Astrocyte (in vitro differentiated cells and primary cell): ENCODE results near the gene SEMA4D. TPM values are rescaled to one million over a fixed set of nuclear protein-coding genes. Genes with fewer than 3 reads are reported as not detected.

Source experiments
- DNase-seq: peaks from one replicate; pipeline ENCODE4 v3.0.0-alpha.2; 2010; ENCODE audit warnings: low read depth
- FAIRE-seq: peaks from 2 replicates; lab custom pipeline; 2011; peaks lifted over from hg19 to GRCh38; lab: Jason Lieb, UNC
- H2AFZ ChIP-seq: 2 replicates; pipeline ENCODE4 v1.6.0; 2012; ENCODE audit warnings: low read depth, low read length, inconsistent platforms
- H3K27ac ChIP-seq: 2 replicates; pipeline ENCODE4 v1.5.1; 2011; ENCODE audit warnings: low read depth, low read length, inconsistent platforms
- H3K27me3 ChIP-seq: 2 replicates; pipeline ENCODE4 v1.6.0; 2011; ENCODE audit warnings: low read length, inconsistent platforms; ENCODE audit not compliant: insufficient read depth
- H3K36me3 ChIP-seq: 2 replicates; pipeline ENCODE4 v1.5.1; 2011; ENCODE audit warnings: low read length, inconsistent platforms; ENCODE audit not compliant: insufficient read depth
- H3K4me1 ChIP-seq: 2 replicates; pipeline ENCODE4 v1.5.1; 2011; ENCODE audit warnings: low read length, inconsistent platforms; ENCODE audit not compliant: insufficient read depth
- H3K4me2 ChIP-seq: 2 replicates; pipeline ENCODE4 v1.6.0; 2012; ENCODE audit warnings: low read length, inconsistent platforms
- H3K4me3 ChIP-seq: 2 replicates; pipeline ENCODE4 v1.5.1; 2011; ENCODE audit warnings: low read depth, mild to moderate bottlenecking, low read length, inconsistent platforms; ENCODE audit not compliant: insufficient read depth
- H3K79me2 ChIP-seq: 2 replicates; pipeline ENCODE4 v1.6.0; 2012; ENCODE audit warnings: mild to moderate bottlenecking, low read length, inconsistent platforms; ENCODE audit not compliant: insufficient read depth
- H3K9ac ChIP-seq: 2 replicates; pipeline ENCODE4 v1.6.0; 2012; ENCODE audit warnings: mild to moderate bottlenecking, low read length, inconsistent platforms
- H3K9me3 ChIP-seq: 2 replicates; pipeline ENCODE4 v1.5.1; 2012; ENCODE audit warnings: low read depth, mild to moderate bottlenecking, low read length, inconsistent platforms; ENCODE audit not compliant: insufficient read depth
- H4K20me1 ChIP-seq: 2 replicates; pipeline ENCODE4 v1.6.0; 2012; ENCODE audit warnings: low read length, inconsistent platforms; ENCODE audit not compliant: insufficient read depth
- H3K27ac Mint-ChIP-seq: one replicate; pipeline ENCODE4 v1.8.0; 2021; ENCODE audit warnings: mild to moderate bottlenecking, mixed read lengths; ENCODE audit not compliant: unreplicated experiment
- H3K27me3 Mint-ChIP-seq: one replicate; pipeline ENCODE4 v1.8.0; 2021; ENCODE audit warnings: low read depth, mixed read lengths; ENCODE audit not compliant: unreplicated experiment
- H3K36me3 Mint-ChIP-seq: one replicate; pipeline ENCODE4 v1.8.0; 2021; ENCODE audit warnings: low read depth, mixed read lengths; ENCODE audit not compliant: unreplicated experiment
- H3K4me1 Mint-ChIP-seq: one replicate; pipeline ENCODE4 v1.8.0; 2021; ENCODE audit warnings: low read depth, mixed read lengths; ENCODE audit not compliant: unreplicated experiment
- H3K4me3 Mint-ChIP-seq: one replicate; pipeline ENCODE4 v1.8.0; 2021; ENCODE audit warnings: mild to moderate bottlenecking, moderate library complexity, mixed read lengths; ENCODE audit not compliant: unreplicated experiment
- H3K9me3 Mint-ChIP-seq: one replicate; pipeline ENCODE4 v1.8.0; 2021; ENCODE audit warnings: mild to moderate bottlenecking, mixed read lengths; ENCODE audit not compliant: unreplicated experiment
- CTCF ChIP-seq: IDR thresholded peaks from 2 replicates; pipeline ENCODE4 v1.5.1; 2011; ENCODE audit warnings: low read depth, mild to moderate bottlenecking, inconsistent platforms, low read length, moderate library complexity; ENCODE audit not compliant: insufficient read depth
- EZH2 ChIP-seq: IDR thresholded peaks from 2 replicates; pipeline ENCODE4 v1.6.1; 2012; ENCODE audit warnings: mild to moderate bottlenecking, low read length, inconsistent platforms; ENCODE audit not compliant: insufficient read depth
- total RNA-seq: library from RNA; stranded (reverse); gene quantifications from 2 replicates; pipeline ENCODE4 v1.2.1, GENCODE V29; 2021

Gene SEMA4D
- total RNA-seq, 1 donor from 2014 or later: 6.2 TPM

- H3K4me1 ChIP-seq: no peaks in the 10 kb centered on the region
- H3K9me3 ChIP-seq: no peaks in the 10 kb centered on the region
- Mint-ChIP-seq H3K27me3 (no peaks in the 10 kb centered on the region), H3K4me1 (peaks cover 3% of the 10 kb centered on the region), H3K27ac (no peak overlapping the region), H3K36me3 (peaks cover 11% of the 10 kb centered on the region), H3K9me3 (no peaks in the 10 kb centered on the region), H3K4me3 (no peak overlapping the region)
- no peak overlapping the region for H2AFZ ChIP-seq
- no peak overlapping the region for H3K4me2 ChIP-seq
- FAIRE-seq (no peak), DNase-seq (no peak)
- H3K36me3 ChIP-seq: peaks cover 35% of the 10 kb centered on the region
- H3K27ac ChIP-seq: no peak overlapping the region
- no peaks in the 10 kb centered on the region for H3K79me2 ChIP-seq
- H3K4me3 ChIP-seq: no peak overlapping the region
- TF ChIP-seq EZH2: no peak
- TF ChIP-seq CTCF: no peak
- H4K20me1 ChIP-seq: peaks cover 11% of the 10 kb centered on the region
- no peaks in the 10 kb centered on the region for H3K27me3 ChIP-seq
- H3K9ac ChIP-seq: no peak overlapping the region
Observed at GRCh38 chr9:89361816-89362646, 135.9 kb downstream of the SEMA4D start.

- Histone ChIP-seq H4K20me1 (peaks cover 16% of the 10 kb centered on the region), H3K4me2 (no peak overlapping the region), H3K9me3 (no peaks in the 10 kb centered on the region), H3K4me3 (no peak overlapping the region), H3K27ac (no peak overlapping the region), H3K79me2 (no peaks in the 10 kb centered on the region), H2AFZ (no peak overlapping the region), H3K9ac (no peak overlapping the region), H3K36me3 (peaks cover 37% of the 10 kb centered on the region), H3K4me1 (no peaks in the 10 kb centered on the region), H3K27me3 (no peaks in the 10 kb centered on the region)
- peaks cover 3% of the 10 kb centered on the region for H3K4me1 Mint-ChIP-seq
- no peak overlapping the region for H3K4me3 Mint-ChIP-seq
- TF ChIP-seq CTCF (no peak), EZH2 (no peak)
- DNase-seq (no peak), FAIRE-seq (no peak)
- no peaks in the 10 kb centered on the region for H3K27me3 Mint-ChIP-seq
- H3K36me3 Mint-ChIP-seq: peaks cover 11% of the 10 kb centered on the region
- no peak overlapping the region for H3K27ac Mint-ChIP-seq
- H3K9me3 Mint-ChIP-seq: no peaks in the 10 kb centered on the region
Observed at GRCh38 chr9:89361031-89361430, 136.9 kb downstream of the SEMA4D start.

GRCh38 chr9:89360465-89360864 lies 137.4 kb downstream of the SEMA4D start:
- peaks cover 19% of the 10 kb centered on the region for H4K20me1 ChIP-seq
- TF ChIP-seq EZH2 (no peak), CTCF (no peak)
- no peaks in the 10 kb centered on the region for H3K9me3 ChIP-seq
- no peak overlapping the region for H2AFZ ChIP-seq
- FAIRE-seq (no peak), DNase-seq (no peak)
- no peaks in the 10 kb centered on the region for H3K4me1 ChIP-seq
- H3K4me2 ChIP-seq: no peak overlapping the region
- H3K27me3 Mint-ChIP-seq: no peaks in the 10 kb centered on the region
- H3K4me1 Mint-ChIP-seq: peaks cover 3% of the 10 kb centered on the region
- no peak overlapping the region for H3K27ac ChIP-seq
- no peaks in the 10 kb centered on the region for H3K79me2 ChIP-seq
- H3K27ac Mint-ChIP-seq: no peak overlapping the region
- H3K36me3 ChIP-seq: peaks cover 40% of the 10 kb centered on the region
- no peak overlapping the region for H3K9ac ChIP-seq
- no peaks in the 10 kb centered on the region for H3K9me3 Mint-ChIP-seq
- H3K27me3 ChIP-seq: no peaks in the 10 kb centered on the region
- no peak overlapping the region for H3K4me3 ChIP-seq
- no peak overlapping the region for H3K4me3 Mint-ChIP-seq
- peaks cover 11% of the 10 kb centered on the region for H3K36me3 Mint-ChIP-seq
